ENCODE data around the gene STX12. TPM values are rescaled to one million over a fixed set of nuclear protein-coding genes. Genes with fewer than 3 reads are reported as not detected.
A peak's percentile ranks its signal among the peaks of the same experiment; 100 is the strongest.

STX12 gene
- total RNA-seq, 4 donors from 2014 or later, result 44.0 to 76.7 (median 56.1) TPM

DNA sequence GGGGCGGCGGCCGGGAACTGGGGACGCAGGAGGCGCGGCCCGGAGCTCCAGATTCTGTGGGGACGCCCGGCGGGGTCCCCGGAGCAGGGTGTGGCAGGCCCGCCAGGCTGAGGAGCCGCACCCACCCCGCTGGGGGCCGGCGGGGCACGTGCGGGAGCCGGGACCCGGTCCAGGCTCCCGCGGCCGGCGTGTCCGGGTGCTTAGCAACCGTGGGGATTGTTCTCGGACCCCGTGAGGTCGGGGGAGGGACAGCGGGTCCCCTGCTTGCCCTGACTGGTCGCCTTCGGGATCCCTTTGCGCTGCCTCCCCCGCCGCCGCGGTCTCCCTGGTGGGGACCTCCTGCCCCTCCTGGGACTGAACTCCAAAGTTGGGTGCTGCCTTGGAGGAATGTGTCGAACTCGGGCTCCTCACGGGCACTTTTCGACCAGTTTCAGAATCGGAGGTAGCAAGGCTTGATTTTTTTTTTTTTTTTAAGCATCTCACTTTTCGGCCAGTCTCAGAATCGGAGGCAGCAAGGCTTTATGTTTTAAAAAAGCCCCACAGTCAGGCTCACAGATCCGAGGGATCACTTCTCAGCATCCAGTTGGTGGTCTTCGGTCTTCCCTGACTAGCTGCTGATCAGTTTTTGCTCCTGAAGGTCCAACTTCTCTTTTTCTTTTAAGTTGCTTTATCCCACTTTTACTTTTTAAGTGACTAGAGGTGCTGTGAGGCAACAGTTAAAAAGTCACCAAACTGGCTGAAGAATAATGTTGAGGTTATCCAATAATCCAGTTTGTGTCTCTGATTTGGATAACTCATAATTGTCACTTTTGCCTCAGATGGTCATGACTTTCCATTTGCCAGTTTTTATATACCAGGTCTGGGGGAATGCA, 46.6 kb upstream of the STX12 start:
- peaks cover 13 to 42% (median 27%) of the 10 kb centered on the region in 4 donors for H3K4me1 ChIP-seq
- H3K27ac ChIP-seq (replicated peaks in 1 of 4), result peak overlapping the region; percentile 95 to 99 (median 97)
- WGBS, result 2% methylated on average over 7 of the region's 46 CpGs
- DNase-seq (ENCODE audit: extremely low spot score), result no peak
- intact Hi-C loops (cut with DNase I), result loop anchor here (5.0 to 10.0 kb wide), 3 partner anchors 46 to 108 kb away; partner anchors contain the start of genes IFI6, PPP1R8 and STX12
- no peaks in the 10 kb centered on the region for H3K9me3 ChIP-seq
- peak overlapping the region; percentile 96 to 100 (median 98) for H3K4me3 ChIP-seq
- H3K27me3 ChIP-seq, result no peaks in the 10 kb centered on the region
- TF ChIP-seq, protein P1, sequence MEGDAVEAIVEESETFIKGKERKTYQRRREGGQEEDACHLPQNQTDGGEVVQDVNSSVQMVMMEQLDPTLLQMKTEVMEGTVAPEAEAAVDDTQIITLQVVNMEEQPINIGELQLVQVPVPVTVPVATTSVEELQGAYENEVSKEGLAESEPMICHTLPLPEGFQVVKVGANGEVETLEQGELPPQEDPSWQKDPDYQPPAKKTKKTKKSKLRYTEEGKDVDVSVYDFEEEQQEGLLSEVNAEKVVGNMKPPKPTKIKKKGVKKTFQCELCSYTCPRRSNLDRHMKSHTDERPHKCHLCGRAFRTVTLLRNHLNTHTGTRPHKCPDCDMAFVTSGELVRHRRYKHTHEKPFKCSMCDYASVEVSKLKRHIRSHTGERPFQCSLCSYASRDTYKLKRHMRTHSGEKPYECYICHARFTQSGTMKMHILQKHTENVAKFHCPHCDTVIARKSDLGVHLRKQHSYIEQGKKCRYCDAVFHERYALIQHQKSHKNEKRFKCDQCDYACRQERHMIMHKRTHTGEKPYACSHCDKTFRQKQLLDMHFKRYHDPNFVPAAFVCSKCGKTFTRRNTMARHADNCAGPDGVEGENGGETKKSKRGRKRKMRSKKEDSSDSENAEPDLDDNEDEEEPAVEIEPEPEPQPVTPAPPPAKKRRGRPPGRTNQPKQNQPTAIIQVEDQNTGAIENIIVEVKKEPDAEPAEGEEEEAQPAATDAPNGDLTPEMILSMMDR (IDR thresholded peaks at IDR 0.05), result no peak
- no peak for TF ChIP-seq POLR2A (IDR thresholded peaks at IDR 0.05; ENCODE audit: low read depth)
- no peak for TF ChIP-seq EP300 (IDR thresholded peaks at IDR 0.05)
- no peak for TF ChIP-seq POLR2AphosphoS5 (IDR thresholded peaks at IDR 0.05)
- H3K36me3 ChIP-seq, result peaks cover 4 to 36% (median 19%) of the 10 kb centered on the region in 4 donors

DNA sequence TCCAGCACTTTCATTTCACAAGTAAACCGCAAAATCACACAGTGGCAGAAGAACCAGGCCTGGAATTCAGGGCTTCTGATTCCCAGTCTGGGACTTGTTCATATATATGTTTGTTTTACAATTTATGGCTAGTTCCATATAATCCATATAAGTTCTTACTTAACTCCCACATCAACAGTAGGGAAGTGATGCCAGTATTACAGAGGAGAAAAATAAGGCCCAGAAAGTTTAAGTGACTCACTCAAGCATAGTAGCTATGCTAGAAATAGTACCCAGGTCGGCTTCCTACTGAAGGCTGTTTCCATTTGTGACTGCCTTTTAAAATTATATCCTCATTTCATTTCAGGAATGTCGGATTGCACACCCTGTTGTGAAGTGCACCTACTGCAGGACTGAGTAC, 45.9 kb upstream of the STX12 start:
- H3K27ac ChIP-seq (replicated peaks in 1 of 4), result peak overlapping the region; percentile 95 to 99 (median 97)
- intact Hi-C loops (cut with DNase I), result loop anchor here (5.0 to 10.0 kb wide), 3 partner anchors 45 to 108 kb away; partner anchors contain the start of genes IFI6, PPP1R8 and STX12
- peaks cover 13 to 42% (median 27%) of the 10 kb centered on the region in 4 donors for H3K4me1 ChIP-seq
- 47% methylated on average over 3 of the region's 3 CpGs for WGBS
- no peak for DNase-seq (ENCODE audit: extremely low spot score)
- TF ChIP-seq EP300 (IDR thresholded peaks at IDR 0.05) (no peak), POLR2A (IDR thresholded peaks at IDR 0.05; ENCODE audit: low read depth) (no peak), POLR2AphosphoS5 (IDR thresholded peaks at IDR 0.05) (no peak)
- TF ChIP-seq, protein P1 (IDR thresholded peaks at IDR 0.05), result no peak
- peak overlapping the region in 3 of 4 donors; percentile 96 to 100 (median 98) for H3K4me3 ChIP-seq
- peaks cover 4 to 43% (median 23%) of the 10 kb centered on the region in 4 donors for H3K36me3 ChIP-seq
- no peaks in the 10 kb centered on the region for H3K9me3 ChIP-seq
- H3K27me3 ChIP-seq, result no peaks in the 10 kb centered on the region

DNA sequence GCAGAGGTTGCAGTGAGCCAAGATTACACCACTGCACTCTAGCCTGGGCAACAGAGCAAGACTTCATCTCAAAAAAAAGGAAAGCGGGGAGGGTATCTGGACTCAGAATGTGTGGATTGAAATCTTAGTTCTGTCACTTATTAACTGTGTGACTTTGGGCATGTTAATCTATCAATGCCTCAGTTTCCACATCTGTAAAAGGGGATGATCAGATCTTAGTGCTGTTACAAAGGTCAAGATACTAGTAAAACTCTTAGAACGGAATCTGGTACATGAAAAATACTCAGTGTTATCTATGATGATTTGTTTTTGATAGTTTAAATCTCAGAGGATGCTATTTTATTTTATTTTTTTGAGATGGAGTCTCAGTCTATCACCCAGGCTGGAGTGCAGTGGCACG, 36.8 kb upstream of the STX12 start:
- no peaks in the 10 kb centered on the region for H3K27me3 ChIP-seq
- H3K4me3 ChIP-seq, result no peak overlapping the region
- intact Hi-C loops (cut with DNase I), result no loop called here
- no peak overlapping the region for H3K27ac ChIP-seq (replicated peaks in 1 of 4)
- no peak for DNase-seq (ENCODE audit: extremely low spot score)
- TF ChIP-seq POLR2A (IDR thresholded peaks at IDR 0.05; ENCODE audit: low read depth), result no peak
- TF ChIP-seq POLR2AphosphoS5 (IDR thresholded peaks at IDR 0.05), result no peak
- TF ChIP-seq, protein P1 (IDR thresholded peaks at IDR 0.05), result no peak
- no peak for TF ChIP-seq EP300 (IDR thresholded peaks at IDR 0.05)
- H3K36me3 ChIP-seq, result peaks cover 47 to 96% (median 84%) of the 10 kb centered on the region in 4 donors
- H3K9me3 ChIP-seq, result no peaks in the 10 kb centered on the region
- no peaks in the 10 kb centered on the region for H3K4me1 ChIP-seq
- WGBS, result 96% methylated on average over 3 of the region's 3 CpGs

DNA sequence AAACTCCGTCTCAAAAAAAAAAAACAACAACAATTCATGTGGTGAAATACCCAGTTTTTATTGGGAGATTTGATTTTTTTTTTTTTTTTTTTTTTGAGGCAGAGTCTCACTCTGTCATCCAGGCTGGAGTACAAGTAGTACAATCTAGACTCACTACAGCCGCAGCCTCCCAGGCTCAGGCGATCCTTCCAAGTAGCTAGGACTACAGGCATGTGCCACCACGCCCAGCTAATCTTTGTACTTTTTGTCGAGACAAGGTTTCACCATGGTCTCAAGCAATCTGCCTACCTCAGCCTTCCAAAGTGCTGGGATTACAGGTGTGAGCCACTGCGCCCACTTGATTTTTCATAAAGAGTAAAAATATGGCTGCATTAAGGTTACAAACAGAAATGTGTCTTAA, 31.9 kb upstream of the STX12 start:
- intact Hi-C loops (cut with DNase I), result no loop called here
- Histone ChIP-seq H3K4me1 (no peaks in the 10 kb centered on the region), H3K36me3 (peaks cover 30 to 95% (median 81%) of the 10 kb centered on the region in 4 donors), H3K27me3 (no peaks in the 10 kb centered on the region), H3K4me3 (no peak overlapping the region), H3K27ac (replicated peaks in 1 of 4) (no peak overlapping the region), H3K9me3 (no peaks in the 10 kb centered on the region)
- WGBS, result 97% methylated on average over 6 of the region's 6 CpGs
- no peak for DNase-seq (ENCODE audit: extremely low spot score)
- TF ChIP-seq POLR2A (IDR thresholded peaks at IDR 0.05; ENCODE audit: low read depth) (no peak), EP300 (IDR thresholded peaks at IDR 0.05) (no peak), POLR2AphosphoS5 (IDR thresholded peaks at IDR 0.05) (no peak)
- TF ChIP-seq, protein P1 (IDR thresholded peaks at IDR 0.05), result no peak

Data from esophagus muscularis mucosa (tissue), 4 donors.